HCT116 (cell line): ENCODE measurements around the gene ACLY.
"Not testable (repeated sequence)": the region's sequence is repeated elsewhere in the genome, so short reads cannot be mapped to it uniquely, and the experiment has no call there.

Experiments used
- ELF1 ChIP-seq: IDR thresholded peaks from 2 replicates; pipeline ENCODE4 v1.6.1; 2012; ENCODE audit warnings: low read depth, borderline replicate concordance
- EZH2 ChIP-seq: fragments of 200-600 bp; sonication (generic); IDR thresholded peaks from 2 replicates; pipeline ENCODE4 v1.6.1; 2017; ENCODE audit warnings: antibody characterized with exemption, mixed run types
- POLR2A ChIP-seq: IDR thresholded peaks from 2 replicates; pipeline ENCODE4 v1.7.0; 2011; ENCODE audit warnings: borderline replicate concordance; ENCODE audit not compliant: insufficient read depth, insufficient read length; ENCODE audit errors: extremely low read depth
- POLR2AphosphoS5 ChIP-seq: IDR thresholded peaks from 2 replicates; pipeline ENCODE4 v1.6.1; 2011; ENCODE audit warnings: mild to moderate bottlenecking, low read depth, low read length, moderate library complexity
- SP1 ChIP-seq: IDR thresholded peaks from 2 replicates; pipeline ENCODE4 v1.6.1; 2012; ENCODE audit warnings: low read depth
- YY1 ChIP-seq: IDR thresholded peaks from 2 replicates; pipeline ENCODE4 v1.6.1; 2011; ENCODE audit warnings: low read length, low read depth, moderate library complexity, mild to moderate bottlenecking; ENCODE audit not compliant: insufficient replicate concordance; ENCODE audit errors: extremely low read depth
- TF ChIP-seq, protein P1 (sequence below): IDR thresholded peaks from 2 replicates; pipeline ENCODE4 v1.6.1; 2012; ENCODE audit warnings: low read depth
- TF ChIP-seq, protein P2 (sequence below), 3 experiments: fragments of 200-600 bp in 1 of 3; sonication (generic) in 1 of 3; IDR thresholded peaks in 2 of 3; conservative IDR thresholded peaks in 1 of 3; 2 replicates each; pipeline ENCODE4 v1.5.1; 2012 to 2017; ENCODE audit warnings: low read depth in 2 of 3, low read length in 2 of 3, antibody characterized with exemption in 1 of 3, borderline replicate concordance in 1 of 3, control low read depth in 1 of 3, mild to moderate bottlenecking in 1 of 3, mixed read lengths in 1 of 3, mixed run types in 1 of 3, moderate library complexity in 1 of 3; ENCODE audit not compliant: insufficient read depth in 1 of 3

DNA sequence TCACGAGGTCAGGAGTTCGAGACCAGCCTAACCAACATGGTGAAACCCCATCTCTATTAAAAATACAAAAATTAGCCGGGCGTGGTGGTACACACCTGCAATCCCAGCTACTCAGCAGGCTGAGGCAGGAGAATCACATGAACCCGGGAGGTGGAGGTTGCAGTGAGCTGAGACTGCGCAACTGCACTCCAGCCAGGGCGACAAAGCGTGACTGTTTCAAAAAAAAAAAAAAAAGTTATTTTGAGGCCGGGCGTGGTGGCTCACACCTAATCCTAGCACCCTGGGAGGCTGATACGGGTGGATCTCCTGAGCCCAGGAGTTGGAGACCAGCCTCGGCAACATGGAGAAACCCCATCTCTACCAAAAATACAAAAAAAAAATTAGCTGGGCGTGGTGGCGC is 67.4 kb downstream of the ACLY start:
- TF ChIP-seq POLR2AphosphoS5, POLR2A, YY1, SP1, EZH2, ELF1: not testable (repeated sequence)
- TF ChIP-seq, protein P1, sequence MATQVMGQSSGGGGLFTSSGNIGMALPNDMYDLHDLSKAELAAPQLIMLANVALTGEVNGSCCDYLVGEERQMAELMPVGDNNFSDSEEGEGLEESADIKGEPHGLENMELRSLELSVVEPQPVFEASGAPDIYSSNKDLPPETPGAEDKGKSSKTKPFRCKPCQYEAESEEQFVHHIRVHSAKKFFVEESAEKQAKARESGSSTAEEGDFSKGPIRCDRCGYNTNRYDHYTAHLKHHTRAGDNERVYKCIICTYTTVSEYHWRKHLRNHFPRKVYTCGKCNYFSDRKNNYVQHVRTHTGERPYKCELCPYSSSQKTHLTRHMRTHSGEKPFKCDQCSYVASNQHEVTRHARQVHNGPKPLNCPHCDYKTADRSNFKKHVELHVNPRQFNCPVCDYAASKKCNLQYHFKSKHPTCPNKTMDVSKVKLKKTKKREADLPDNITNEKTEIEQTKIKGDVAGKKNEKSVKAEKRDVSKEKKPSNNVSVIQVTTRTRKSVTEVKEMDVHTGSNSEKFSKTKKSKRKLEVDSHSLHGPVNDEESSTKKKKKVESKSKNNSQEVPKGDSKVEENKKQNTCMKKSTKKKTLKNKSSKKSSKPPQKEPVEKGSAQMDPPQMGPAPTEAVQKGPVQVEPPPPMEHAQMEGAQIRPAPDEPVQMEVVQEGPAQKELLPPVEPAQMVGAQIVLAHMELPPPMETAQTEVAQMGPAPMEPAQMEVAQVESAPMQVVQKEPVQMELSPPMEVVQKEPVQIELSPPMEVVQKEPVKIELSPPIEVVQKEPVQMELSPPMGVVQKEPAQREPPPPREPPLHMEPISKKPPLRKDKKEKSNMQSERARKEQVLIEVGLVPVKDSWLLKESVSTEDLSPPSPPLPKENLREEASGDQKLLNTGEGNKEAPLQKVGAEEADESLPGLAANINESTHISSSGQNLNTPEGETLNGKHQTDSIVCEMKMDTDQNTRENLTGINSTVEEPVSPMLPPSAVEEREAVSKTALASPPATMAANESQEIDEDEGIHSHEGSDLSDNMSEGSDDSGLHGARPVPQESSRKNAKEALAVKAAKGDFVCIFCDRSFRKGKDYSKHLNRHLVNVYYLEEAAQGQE = not testable (repeated sequence)
- TF ChIP-seq, protein P2, sequence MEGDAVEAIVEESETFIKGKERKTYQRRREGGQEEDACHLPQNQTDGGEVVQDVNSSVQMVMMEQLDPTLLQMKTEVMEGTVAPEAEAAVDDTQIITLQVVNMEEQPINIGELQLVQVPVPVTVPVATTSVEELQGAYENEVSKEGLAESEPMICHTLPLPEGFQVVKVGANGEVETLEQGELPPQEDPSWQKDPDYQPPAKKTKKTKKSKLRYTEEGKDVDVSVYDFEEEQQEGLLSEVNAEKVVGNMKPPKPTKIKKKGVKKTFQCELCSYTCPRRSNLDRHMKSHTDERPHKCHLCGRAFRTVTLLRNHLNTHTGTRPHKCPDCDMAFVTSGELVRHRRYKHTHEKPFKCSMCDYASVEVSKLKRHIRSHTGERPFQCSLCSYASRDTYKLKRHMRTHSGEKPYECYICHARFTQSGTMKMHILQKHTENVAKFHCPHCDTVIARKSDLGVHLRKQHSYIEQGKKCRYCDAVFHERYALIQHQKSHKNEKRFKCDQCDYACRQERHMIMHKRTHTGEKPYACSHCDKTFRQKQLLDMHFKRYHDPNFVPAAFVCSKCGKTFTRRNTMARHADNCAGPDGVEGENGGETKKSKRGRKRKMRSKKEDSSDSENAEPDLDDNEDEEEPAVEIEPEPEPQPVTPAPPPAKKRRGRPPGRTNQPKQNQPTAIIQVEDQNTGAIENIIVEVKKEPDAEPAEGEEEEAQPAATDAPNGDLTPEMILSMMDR (IDR thresholded peaks at IDR 0.05 in 2 of 3, conservative IDR thresholded peaks at IDR 0.05 in 1 of 3; ENCODE audit: borderline replicate concordance in 1 of 3, insufficient read depth in 1 of 3, low read depth in 2 of 3, low read length in 2 of 3) = not testable (repeated sequence)
